Measurements from ENCODE around the gene TRIM39.

Gene TRIM39

GRCh38 chr6:30328397-30328796, 1.7 kb downstream of the TRIM39 start:
- DNase-seq = no peak

DNA sequence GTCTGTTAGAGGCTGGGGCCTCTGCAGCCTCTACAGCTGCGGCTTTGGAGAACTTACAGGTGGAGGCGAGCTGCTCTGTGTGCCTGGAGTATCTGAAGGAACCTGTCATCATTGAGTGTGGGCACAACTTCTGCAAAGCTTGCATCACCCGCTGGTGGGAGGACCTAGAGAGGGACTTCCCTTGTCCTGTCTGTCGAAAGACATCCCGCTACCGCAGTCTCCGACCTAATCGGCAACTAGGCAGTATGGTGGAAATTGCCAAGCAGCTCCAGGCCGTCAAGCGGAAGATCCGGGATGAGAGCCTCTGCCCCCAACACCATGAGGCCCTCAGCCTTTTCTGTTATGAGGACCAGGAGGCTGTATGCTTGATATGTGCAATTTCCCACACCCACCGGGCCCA, 2.6 kb downstream of the TRIM39 start:
- no peak for DNase-seq

- DNase-seq = no peak
These were observed 5.3 kb downstream of the TRIM39 start for GRCh38 chr6:30331981-30332380.

DNA sequence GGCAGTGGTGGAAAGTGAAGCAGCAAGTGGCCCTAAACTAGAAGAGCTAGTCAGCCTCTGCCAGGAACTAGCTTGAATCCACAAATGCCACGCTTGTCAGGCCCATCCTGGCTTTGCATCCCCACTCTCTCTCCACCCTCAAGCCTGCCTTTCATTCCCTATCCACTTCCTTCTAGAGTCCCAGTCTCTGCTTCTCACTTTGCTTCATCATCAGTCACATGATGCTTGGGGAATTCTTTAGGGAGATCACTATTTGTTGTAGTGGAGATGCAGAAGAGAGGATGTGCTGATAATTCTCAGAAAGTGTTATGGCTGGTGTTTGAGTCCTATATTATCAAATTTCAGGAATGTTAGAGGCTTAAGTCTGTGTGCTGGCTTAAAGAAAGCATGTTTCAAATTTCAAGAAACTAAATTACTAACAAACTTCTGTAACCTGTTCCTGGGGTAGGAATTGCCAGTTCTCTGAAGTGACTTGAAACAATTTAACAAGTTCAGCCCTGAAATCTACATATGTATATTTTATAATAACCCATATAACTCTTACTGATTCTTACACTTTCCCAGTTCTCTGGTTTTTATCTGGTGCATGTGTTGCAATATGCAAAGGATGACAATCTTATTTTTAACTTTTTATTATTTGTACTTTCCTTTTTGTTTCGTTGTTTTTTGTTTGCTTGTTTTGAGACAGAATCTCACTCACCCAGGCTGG, 7.5 kb downstream of the TRIM39 start:
- DNase-seq = no peak

GRCh38 chr6:30340589-30341054, 13.9 kb downstream of the TRIM39 start:
- DNase-seq = no peak

DNA sequence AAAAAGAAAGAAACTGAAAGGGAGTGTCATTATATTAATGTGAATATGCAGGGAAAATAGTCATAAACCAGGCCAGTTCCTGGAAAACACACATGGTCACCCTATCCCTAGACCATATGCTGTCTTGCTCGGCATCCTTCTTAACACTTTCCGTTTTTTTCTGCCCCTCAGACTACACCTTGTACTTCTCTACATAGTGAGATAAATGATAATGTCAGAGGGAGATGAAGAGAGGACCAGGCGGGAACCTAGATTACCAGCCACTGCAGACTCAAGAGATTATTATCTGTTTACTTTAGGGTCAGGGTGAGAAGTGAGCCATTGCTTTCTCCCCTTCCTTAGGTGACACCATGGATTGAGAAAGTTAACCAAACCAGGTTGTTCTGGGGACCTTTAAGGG, 14.5 kb downstream of the TRIM39 start:
- no peak for DNase-seq

DNA sequence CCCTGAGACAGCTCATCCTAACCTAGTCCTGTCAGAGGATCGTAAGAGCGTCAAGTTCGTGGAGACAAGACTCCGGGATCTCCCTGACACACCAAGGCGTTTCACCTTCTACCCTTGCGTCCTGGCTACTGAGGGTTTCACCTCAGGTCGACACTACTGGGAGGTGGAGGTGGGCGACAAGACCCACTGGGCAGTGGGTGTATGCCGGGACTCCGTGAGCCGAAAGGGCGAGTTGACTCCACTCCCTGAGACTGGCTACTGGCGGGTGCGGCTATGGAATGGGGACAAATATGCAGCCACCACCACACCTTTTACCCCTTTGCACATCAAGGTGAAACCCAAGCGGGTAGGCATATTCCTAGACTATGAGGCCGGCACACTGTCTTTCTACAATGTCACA, 15.0 kb downstream of the TRIM39 start:
- DNase-seq = no peak

DNA sequence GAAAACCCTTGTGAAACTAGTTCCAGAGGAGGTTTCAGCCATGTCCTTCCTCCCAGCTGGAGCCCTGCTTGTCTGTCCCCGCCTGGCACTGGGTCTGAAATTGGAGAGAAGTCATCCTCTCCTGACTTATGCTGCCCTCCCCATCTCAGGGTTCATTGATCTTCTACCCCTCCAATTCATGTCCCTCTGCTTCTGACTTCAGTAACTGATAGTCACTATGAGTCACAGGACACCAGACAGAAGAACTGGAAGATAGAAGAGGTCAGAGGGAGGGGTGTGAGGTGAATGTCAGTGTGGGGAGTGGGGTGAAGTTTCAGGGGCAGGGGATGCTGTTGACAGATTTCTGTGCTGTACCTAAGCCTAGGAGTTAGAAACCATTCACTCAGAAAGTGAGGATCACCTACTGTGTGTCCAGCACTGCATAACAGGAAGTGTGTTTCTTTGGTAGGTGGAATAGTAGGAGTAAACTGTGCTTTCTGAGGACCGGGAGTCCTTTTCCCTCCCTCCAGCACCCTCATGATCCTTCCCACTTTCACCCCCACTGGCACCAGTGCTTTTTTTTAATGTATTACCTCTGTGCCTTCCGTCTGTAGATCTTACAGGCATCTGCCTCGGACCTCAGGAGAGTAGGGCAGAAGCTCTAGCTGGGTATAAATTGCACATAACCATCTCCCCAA, 17.6 kb downstream of the TRIM39 start:
- DNase-seq = no peak

GRCh38 chr6:30344868-30345671, 18.3 kb downstream of the TRIM39 start, which contains the start of gene RPP21:
Gene RPP21 (plus strand): TSS chr6:30345156. CDS start chr6:30345172, 16 bp downstream.
- peak; percentile 76 for DNase-seq

DNA sequence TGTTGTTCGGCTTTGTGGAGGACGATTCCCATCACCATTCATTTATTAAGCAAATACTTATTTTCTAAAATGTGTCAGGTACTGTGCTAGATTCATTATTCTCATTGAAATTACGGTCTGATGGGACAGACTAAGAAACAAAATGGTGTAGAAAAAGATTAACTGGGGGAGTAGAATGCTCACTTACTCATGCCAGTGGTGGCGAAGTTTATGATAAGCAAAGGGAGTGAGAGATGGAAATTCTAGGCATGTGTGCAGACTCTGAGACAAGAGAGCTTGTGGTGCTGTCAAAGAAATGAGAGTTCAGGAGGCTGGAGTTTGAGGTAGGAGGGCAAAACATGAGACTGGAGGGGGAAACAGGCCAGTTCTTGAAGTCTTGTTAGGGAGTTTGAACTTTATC, 19.1 kb downstream of the TRIM39 start:
- DNase-seq = no peak

GRCh38 chr6:30348957-30349356, 22.2 kb downstream of the TRIM39 start:
- no peak for DNase-seq

GRCh38 chr6:30349421-30350177, 22.9 kb downstream of the TRIM39 start:
- no peak for DNase-seq

- DNase-seq = no peak
These were observed 23.8 kb downstream of the TRIM39 start for GRCh38 chr6:30350524-30350923.

- no peak for DNase-seq
These were observed 25.8 kb downstream of the TRIM39 start for GRCh38 chr6:30352550-30352949.

DNA sequence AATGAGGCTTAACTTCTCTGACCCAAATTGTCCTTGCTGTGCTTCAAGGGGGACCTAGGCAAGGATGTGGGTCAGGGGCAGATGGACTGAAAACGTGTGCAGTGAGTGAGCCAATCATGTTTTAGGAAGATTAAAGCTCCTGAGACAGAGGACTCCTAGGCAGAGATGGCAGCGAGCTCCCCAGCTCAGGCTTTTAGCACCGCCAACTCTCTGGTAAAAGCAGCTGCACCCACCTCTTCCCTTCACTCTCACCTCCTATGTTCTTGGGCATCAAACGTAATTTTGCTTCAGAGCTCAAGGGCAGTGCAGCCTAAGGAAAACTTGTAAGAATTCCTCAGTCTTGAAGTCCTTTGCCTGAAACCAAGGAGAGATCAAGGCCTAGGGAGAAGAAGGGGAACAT, 28.6 kb downstream of the TRIM39 start:
- DNase-seq = no peak

- no peak for DNase-seq
These were observed 29.8 kb downstream of the TRIM39 start for GRCh38 chr6:30356536-30356935.

DNA sequence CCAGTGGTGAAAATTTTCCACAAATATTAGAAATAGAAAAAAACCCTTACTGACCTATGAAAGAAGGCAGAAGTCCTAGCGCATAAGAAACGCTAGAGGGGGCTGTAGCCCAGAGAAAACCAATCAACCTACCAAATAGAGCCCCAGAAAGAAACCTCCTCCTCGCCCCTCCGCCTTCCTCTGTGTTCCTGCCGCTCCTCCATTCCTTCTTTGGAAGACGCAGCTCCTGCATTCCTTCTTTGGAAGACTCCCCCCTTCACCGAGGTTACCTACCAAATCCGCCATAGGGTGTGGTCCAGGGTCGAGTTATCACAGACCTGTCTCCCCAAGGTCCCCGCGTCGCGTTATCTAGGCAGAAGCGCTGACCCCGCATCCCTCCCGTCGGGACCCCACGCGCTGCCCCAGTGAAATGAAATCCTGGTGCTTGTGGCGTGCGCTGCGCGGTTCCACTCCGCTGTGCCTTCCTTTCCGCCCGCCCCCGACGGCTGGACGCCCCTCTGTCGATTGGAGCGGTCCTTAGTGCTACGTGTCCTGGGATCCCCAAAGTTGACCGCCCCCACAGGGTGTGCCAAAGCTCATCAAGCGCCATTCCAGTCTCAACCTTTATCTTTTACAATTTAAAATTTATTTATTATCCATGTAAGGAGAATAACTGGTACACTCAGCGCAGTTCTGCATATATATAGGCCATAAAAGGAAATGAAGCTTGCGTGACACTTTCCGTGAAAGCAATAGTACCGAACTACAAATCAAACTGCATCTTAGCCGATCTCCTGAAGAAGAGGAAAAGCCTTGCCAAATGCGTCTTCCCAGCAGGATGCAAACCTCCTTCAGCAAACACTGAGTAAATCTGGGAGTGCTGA, 31.2 kb downstream of the TRIM39 start:
- peak; percentile 7 for DNase-seq

GRCh38 chr6:30359276-30359675, 32.5 kb downstream of the TRIM39 start:
- no peak for DNase-seq

DNA sequence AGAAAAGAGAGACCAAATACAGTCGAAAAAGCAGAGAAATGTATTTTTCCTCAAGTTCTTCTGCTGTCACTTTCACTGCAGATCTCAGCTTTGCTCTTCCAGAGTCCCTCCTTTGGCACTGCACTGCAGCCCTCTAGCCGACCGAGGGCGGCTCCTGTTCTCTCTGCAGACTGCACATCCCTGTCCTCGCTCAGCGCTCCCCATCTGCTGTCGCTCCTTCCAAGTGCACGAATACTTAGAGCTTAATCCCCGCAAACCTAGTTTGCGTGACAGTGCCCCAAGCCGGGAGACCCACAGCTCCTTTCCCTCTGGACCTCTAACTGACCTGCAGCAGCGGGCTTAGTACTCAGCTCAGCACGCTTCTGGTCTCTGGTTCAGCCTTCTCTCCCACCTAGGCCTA, 33.4 kb downstream of the TRIM39 start:
- no peak for DNase-seq

DNA sequence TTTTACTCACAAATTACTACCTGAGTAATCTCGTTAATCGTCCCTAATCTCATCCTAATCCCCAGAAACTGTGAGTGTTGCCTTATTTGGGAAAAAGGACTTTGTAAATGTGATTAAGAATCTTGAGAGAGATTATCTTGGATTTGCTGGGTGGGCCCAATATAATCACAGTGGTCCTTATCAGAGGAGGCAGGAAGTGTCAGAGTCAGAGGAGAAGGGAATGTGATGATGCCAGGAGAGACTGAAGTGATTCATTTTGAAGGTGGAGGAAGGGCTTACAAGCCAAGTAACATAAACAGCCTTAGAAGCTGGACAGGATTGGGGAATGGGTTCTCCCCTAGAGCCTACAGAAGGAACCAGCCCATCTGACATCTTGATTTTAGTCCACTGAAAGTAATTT, 34.9 kb downstream of the TRIM39 start:
- no peak for DNase-seq

GRCh38 chr6:30363459-30363858, 36.7 kb downstream of the TRIM39 start:
- DNase-seq = no peak

DNA sequence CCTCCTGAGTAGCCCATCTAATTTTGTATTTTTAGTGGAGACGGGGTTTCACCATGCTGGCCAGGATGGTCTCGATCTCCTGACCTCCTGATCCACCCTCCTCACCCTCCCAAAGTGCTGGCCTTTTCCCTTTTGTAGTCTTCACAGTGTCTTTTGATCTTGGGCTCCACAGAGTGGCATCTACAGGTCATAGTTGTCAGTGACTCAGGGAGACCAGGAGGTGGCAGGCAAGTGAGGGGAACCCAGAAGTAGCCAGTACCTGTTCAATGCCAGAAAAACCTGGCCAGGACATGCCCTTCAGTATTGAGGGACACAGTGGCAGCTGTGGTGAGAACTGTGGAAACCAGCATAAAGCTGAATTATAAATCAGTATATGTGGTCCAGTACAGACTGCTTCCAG, 37.9 kb downstream of the TRIM39 start:
- no peak for DNase-seq

Measured in KG1 (cell line).